Ovary (tissue), 9 donors: Measurements from ENCODE around the gene SDK1. TPM values are rescaled to one million over a fixed set of nuclear protein-coding genes. Genes with fewer than 3 reads are reported as not detected.
"Not testable (repeated sequence)": the region's sequence is repeated elsewhere in the genome, so short reads cannot be mapped to it uniquely, and the experiment has no call there.

Experiments used
- DNase-seq, 5 donors: peaks; one replicate each; pipeline ENCODE4 v3.0.0-alpha.2; 2019 to 2020
- H3K27ac ChIP-seq, 2 donors: fragments of 200-600 bp; one replicate each; pipeline versions ENCODE4 v1.5.1 to v1.8.0; 2019 to 2022
- H3K27me3 ChIP-seq: fragments of 200-600 bp; one replicate; pipeline ENCODE4 v1.8.0; 2022
- H3K36me3 ChIP-seq: fragments of 200-600 bp; sonication (generic); one replicate; pipeline ENCODE4 v1.5.1; 2019
- H3K4me1 ChIP-seq: one replicate; pipeline ENCODE4 v1.8.1; 2013; ENCODE audit warnings: mild to moderate bottlenecking, moderate library complexity; ENCODE audit not compliant: insufficient read depth
- H3K4me3 ChIP-seq: fragments of 200-600 bp; sonication (generic); one replicate; pipeline ENCODE4 v1.5.1; 2017
- H3K9me3 ChIP-seq, 2 donors: fragments of 200-600 bp in 1 of 2; sonication (generic) in 1 of 2; one replicate each; pipeline versions ENCODE4 v1.5.1 to v1.8.1; 2013 to 2019; ENCODE audit warnings: mild to moderate bottlenecking in 1 of 2, moderate library complexity in 1 of 2
- EP300 ChIP-seq: sonication (generic); formaldehyde crosslinking; IDR thresholded peaks from one replicate; pipeline ENCODE4 v1.6.1; 2017; ENCODE audit warnings: antibody characterized with exemption
- POLR2A ChIP-seq: fragments of 450-650 bp; IDR thresholded peaks from one replicate; pipeline ENCODE4 v1.6.1; 2017; ENCODE audit warnings: antibody characterized with exemption, mild to moderate bottlenecking, moderate library complexity
- WGBS, 3 donors: extraction: QIAGEN DNeasy Blood & Tissue Kit in 1 of 3; methylation state at CpG; one replicate each; pipeline versions ENCODE4 v1.1.5 to v1.1.7; 2013 to 2017; 5-methylcytosine and 5-hydroxymethylcytosine counted together
- intact Hi-C, 4 donors: fragments of 100-400 bp; cut with DNase I; formaldehyde crosslinking; loops; one replicate each; pipeline versions ENCODE4 v1.11.0 to v1.15.1; 2022 to 2023
- polyA plus RNA-seq, 2 donors: library from polyadenylated mRNA; stranded (reverse); fragments of 200-250 nt in 1 of 2; fragments of 350-450 nt in 1 of 2; fragmentation: Illumina TruSeq in 1 of 2; extraction: RNeasy Lipid Tissue Mini Kit (QIAGEN cat#74804) in 1 of 2; gene quantifications; one replicate each; pipeline ENCODE4 v1.2.3, GENCODE V29; 2013 to 2014
- total RNA-seq, 7 donors: library from RNA; depleted of rRNA in 2 of 7; stranded (reverse); fragments of >200 nt in 2 of 7; fragmentation: NEBNext Ultra II Directional in 3 of 7; extraction: Animal tissue kit (Norgen Biotek cat#: 25700) in 3 of 7; gene quantifications; one replicate each; pipeline versions ENCODE4 v1.1.0 to v1.2.4, GENCODE V29; 2016 to 2023
- TF ChIP-seq, protein P1 (sequence below), 3 donors: fragments of 450-650 bp in 2 of 3; fragments of 200-600 bp in 1 of 3; IDR thresholded peaks; one replicate each; pipeline versions ENCODE4 v1.5.1 to v1.8.0; 2016 to 2022; ENCODE audit warnings: antibody characterized with exemption in 3 of 3, mild to moderate bottlenecking in 1 of 3
- donor health status: DM: no; HTN: no; CAD: no; lungs with moderate emphysema.
- donor health status: DM: no; HTN: no; CAD: no.
- donor health status: Bipolar disorder and iron deficiency.
- donor health status: DM: yes; HTN: yes; CAD: no.
- donor health status: DM: no; HTN: no; CAD: no.
- donor health status: DM: yes; HTN: yes; CAD: no.

The SDK1 gene
- total and polyA plus RNA-seq, 9 donors: 1.2 to 13.3 (median 4.4) TPM

DNA sequence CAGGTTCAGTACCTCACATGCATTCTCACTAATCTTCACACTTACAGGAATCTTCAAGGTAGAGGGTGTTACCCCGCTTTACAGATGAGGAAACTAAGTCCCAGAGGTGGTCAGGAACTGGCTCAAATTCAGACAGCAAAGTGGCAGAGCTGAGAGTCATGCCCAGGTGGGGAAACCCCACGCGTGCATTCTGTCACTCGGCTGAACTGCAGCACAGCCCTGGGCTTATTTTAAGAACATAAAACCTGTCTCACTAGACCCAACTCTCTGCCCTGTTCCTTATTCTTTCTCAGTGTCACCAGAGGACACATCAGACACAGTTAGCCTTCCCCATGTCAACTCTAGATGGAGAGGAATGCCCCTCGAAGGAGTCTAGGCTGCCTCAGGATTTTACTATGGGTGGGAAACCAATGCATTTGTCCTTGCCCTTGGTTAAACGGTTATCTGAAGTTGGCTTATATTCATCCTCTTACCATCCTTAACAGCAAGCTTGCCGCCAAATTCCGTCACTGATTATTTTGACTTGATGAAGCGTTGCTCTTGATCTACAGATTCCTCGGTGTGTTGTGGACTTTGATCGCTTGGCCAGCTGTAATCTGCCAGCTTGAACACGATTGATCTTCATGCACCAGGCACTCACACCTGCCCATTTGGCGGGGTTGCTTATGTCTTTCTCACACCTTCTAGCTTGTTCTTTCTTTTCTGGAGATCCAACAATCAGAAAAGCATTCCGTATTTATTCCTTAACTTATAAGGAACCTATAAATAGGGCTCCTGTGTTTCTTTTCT is 627.9 kb downstream of the SDK1 start:
- no peaks in the 10 kb centered on the region for H3K36me3 ChIP-seq
- DNase-seq: no peak
- H3K4me3 ChIP-seq: no peak overlapping the region
- no peaks in the 10 kb centered on the region for H3K9me3 ChIP-seq
- no peak overlapping the region for H3K27ac ChIP-seq
- TF ChIP-seq POLR2A (no peak), EP300 (no peak)
- TF ChIP-seq, protein P1, sequence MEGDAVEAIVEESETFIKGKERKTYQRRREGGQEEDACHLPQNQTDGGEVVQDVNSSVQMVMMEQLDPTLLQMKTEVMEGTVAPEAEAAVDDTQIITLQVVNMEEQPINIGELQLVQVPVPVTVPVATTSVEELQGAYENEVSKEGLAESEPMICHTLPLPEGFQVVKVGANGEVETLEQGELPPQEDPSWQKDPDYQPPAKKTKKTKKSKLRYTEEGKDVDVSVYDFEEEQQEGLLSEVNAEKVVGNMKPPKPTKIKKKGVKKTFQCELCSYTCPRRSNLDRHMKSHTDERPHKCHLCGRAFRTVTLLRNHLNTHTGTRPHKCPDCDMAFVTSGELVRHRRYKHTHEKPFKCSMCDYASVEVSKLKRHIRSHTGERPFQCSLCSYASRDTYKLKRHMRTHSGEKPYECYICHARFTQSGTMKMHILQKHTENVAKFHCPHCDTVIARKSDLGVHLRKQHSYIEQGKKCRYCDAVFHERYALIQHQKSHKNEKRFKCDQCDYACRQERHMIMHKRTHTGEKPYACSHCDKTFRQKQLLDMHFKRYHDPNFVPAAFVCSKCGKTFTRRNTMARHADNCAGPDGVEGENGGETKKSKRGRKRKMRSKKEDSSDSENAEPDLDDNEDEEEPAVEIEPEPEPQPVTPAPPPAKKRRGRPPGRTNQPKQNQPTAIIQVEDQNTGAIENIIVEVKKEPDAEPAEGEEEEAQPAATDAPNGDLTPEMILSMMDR (IDR thresholded peaks at IDR 0.05): no peak
- intact Hi-C loops: no loop called here
- no peaks in the 10 kb centered on the region for H3K4me1 ChIP-seq
- WGBS, 3 donors: 82 to 93% (median 85%) methylated on average over 14 of the region's 14 CpGs
- no peaks in the 10 kb centered on the region for H3K27me3 ChIP-seq

DNA sequence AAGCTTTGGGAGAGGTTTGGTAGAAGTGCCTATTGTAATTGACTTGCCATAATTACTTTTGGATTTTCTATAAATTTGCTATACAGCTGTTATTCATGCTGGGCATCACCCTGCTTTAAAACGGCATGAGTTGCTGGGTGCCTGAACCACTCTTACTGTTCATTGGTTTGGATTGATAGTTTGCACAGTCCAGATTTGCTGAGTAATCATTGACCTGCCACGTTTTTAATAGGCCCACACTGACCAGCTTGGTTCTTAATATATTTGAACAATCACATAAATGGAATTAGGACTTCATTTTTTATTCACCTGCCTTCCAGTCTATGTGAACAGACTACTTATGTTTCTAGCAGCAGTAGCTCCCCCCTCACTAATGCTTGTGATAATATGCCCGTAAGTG is 630.8 kb downstream of the SDK1 start:
- 39 to 61% (median 49%) methylated on average over 3 of the region's 3 CpGs for WGBS, 3 donors
- TF ChIP-seq, protein P1 (IDR thresholded peaks at IDR 0.05): no peak
- TF ChIP-seq POLR2A (no peak), EP300 (no peak)
- H3K4me1 ChIP-seq: no peaks in the 10 kb centered on the region
- no peaks in the 10 kb centered on the region for H3K27me3 ChIP-seq
- intact Hi-C loops: no loop called here
- no peak for DNase-seq
- no peaks in the 10 kb centered on the region for H3K9me3 ChIP-seq
- no peak overlapping the region for H3K4me3 ChIP-seq
- H3K27ac ChIP-seq: no peak overlapping the region
- no peaks in the 10 kb centered on the region for H3K36me3 ChIP-seq

DNA sequence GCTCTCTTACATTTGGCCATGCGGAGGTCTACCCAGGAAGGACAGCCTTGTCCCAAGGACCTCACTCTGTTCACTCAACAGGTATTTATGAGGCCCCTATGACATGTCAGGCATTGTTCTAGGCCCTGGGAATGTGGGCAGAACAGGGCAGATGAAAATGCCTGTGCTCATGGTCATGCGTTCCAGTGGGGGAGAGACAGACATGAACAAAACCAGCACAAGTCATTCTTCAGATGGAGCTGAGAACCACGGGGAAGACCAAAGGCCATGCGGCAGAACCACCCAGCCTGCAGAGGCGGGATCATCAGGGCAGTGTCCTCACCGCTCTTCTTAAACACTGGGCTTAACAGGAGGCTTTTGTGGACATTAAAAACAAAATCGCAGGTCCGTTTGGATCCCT is 636.1 kb downstream of the SDK1 start:
- no peak for DNase-seq
- 92 to 96% (median 94%) methylated on average over 8 of the region's 8 CpGs for WGBS, 3 donors
- no peak overlapping the region for H3K27ac ChIP-seq
- H3K4me3 ChIP-seq: no peak overlapping the region
- TF ChIP-seq POLR2A (no peak), EP300 (no peak)
- TF ChIP-seq, protein P1 (IDR thresholded peaks at IDR 0.05): no peak
- intact Hi-C loops: no loop called here
- H3K4me1 ChIP-seq: no peaks in the 10 kb centered on the region
- H3K9me3 ChIP-seq: no peaks in the 10 kb centered on the region
- H3K36me3 ChIP-seq: no peaks in the 10 kb centered on the region
- H3K27me3 ChIP-seq: no peaks in the 10 kb centered on the region

DNA sequence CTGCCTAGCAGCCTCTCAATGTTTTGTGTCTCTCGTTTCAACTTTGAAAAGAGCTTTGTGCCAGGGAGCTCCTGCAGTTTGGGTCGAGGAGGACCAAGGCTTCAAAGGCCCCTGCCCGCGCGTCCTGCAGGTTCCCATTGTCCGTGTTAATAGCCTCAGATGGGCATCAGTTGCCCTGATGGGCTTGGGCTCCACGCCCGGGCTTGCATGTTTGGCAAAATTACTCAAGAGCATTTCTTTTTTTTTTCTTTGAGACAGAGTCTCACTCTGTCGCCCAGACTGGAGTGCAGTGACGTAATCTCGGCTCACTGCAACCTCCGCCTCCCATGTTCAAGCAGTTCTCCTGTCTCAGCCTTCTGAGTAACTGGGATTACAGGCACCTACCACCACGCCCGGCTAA is 636.6 kb downstream of the SDK1 start:
- DNase-seq: no peak
- Histone ChIP-seq H3K36me3 (no peaks in the 10 kb centered on the region), H3K9me3 (no peaks in the 10 kb centered on the region), H3K4me1 (no peaks in the 10 kb centered on the region), H3K27me3 (no peaks in the 10 kb centered on the region), H3K4me3 (no peak overlapping the region), H3K27ac (no peak overlapping the region)
- intact Hi-C loops: no loop called here
- TF ChIP-seq EP300: no peak
- no peak for TF ChIP-seq POLR2A
- TF ChIP-seq, protein P1 (IDR thresholded peaks at IDR 0.05): no peak
- 95 to 97% (median 96%) methylated on average over 14 of the region's 14 CpGs for WGBS, 3 donors

DNA sequence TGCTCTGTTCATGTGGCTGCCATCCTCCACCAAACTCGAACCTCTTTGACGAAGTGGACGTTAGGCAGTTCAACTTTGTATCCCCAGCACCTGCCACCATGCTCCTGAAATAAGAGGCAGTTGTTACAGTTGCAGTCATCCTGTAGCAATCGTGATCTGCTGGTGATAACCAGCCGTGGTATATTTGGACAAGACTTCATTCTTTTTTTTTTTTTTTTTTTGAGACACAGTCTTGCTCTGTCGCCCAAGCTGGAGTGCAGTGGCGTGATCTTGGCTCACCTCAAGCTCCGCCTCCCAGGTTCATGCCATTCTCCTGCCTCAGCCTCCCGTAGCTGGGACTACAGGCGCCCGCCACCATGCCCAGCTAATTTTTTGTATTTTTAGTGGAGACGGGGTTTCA is 640.7 kb downstream of the SDK1 start:
- H3K4me1 ChIP-seq, DNase-seq, H3K4me3 ChIP-seq, H3K27ac ChIP-seq, H3K9me3 ChIP-seq, H3K36me3 ChIP-seq, intact Hi-C loops, H3K27me3 ChIP-seq: not testable (repeated sequence)
- 91 to 92% (median 92%) methylated on average over 12 of the region's 12 CpGs for WGBS, 3 donors
